AG10803 (cell line): Measurements from ENCODE around the gene RHBDL1.

Experiments
- DNase-seq: peaks from one replicate; pipeline ENCODE4 v3.0.0; 2010; ENCODE audit warnings: low read depth
- H3K4me3 ChIP-seq: 2 replicates; pipeline ENCODE4 v1.5.1; 2011; ENCODE audit warnings: mild to moderate bottlenecking, low read length, control low read depth
- CTCF ChIP-seq: conservative IDR thresholded peaks from 2 replicates; pipeline ENCODE4 v1.5.1; 2011; ENCODE audit warnings: mild to moderate bottlenecking, low read length, control low read depth, inconsistent platforms

Gene RHBDL1

GRCh38 chr16:706189-707061 lies 31.0 kb downstream of the RHBDL1 start:
- H3K4me3 ChIP-seq: no peak overlapping the region
- TF ChIP-seq CTCF: no peak
- DNase-seq: no peak

GRCh38 chr16:707062-707538 lies 31.6 kb downstream of the RHBDL1 start:
- TF ChIP-seq CTCF: no peak
- no peak for DNase-seq
- H3K4me3 ChIP-seq: no peak overlapping the region

- H3K4me3 ChIP-seq: no peak overlapping the region
- TF ChIP-seq CTCF: no peak
- no peak for DNase-seq
These were observed 32.5 kb downstream of the RHBDL1 start for GRCh38 chr16:708019-708418.

- no peak for DNase-seq
These were observed 33.5 kb downstream of the RHBDL1 start for GRCh38 chr16:708959-709358.

GRCh38 chr16:709566-710499 lies 34.4 kb downstream of the RHBDL1 start:
- DNase-seq: peak; percentile 62
- no peak overlapping the region for H3K4me3 ChIP-seq
- no peak for TF ChIP-seq CTCF

More at GRCh38 chr16:708959-709358, 33.5 kb downstream of the RHBDL1 start:
- H3K4me3 ChIP-seq: no peak overlapping the region
- no peak for TF ChIP-seq CTCF

GRCh38 chr16:710500-711075 lies 35.1 kb downstream of the RHBDL1 start:
- no peak overlapping the region for H3K4me3 ChIP-seq
- TF ChIP-seq CTCF: no peak
- no peak for DNase-seq
